RWPE1 (cell line): ENCODE results near the gene RHOG.
"Not testable (repeated sequence)": the region's sequence is repeated elsewhere in the genome, so short reads cannot be mapped to it uniquely, and the experiment has no call there.

Experiments used
- CTCF ChIA-PET: fragments of 350-600 bp; sonication (Branson Sonifier 250); formaldehyde crosslinking; extraction: SDS; loops from one replicate; lab custom pipeline; 2021; lab: Yijun Ruan, JAX
- POLR2A ChIA-PET: fragments of 400-600 bp; formaldehyde crosslinking; extraction: SDS; loops from one replicate; lab custom pipeline; 2020; ENCODE audit warnings: antibody characterized with exemption; ENCODE audit not compliant: low non-redundant PET; lab: Yijun Ruan, JAX
- DNase-seq: peaks from one replicate; pipeline ENCODE4 v3.0.0; 2012; ENCODE audit warnings: low spot score
- H3K27ac ChIP-seq: fragments of 450-650 bp; 2 replicates; pipeline ENCODE4 v1.5.1; 2017
- CTCF ChIP-seq: fragments of 450-650 bp; conservative IDR thresholded peaks from 2 replicates; pipeline ENCODE4 v1.5.1; 2017; ENCODE audit warnings: low read depth, mild to moderate bottlenecking

Gene RHOG

GRCh38 chr11:3799143-3799542 lies 41.6 kb downstream of the RHOG start:
- CTCF ChIA-PET = interaction anchor here (0.7 to 1.0 kb wide), 2 partner anchors 43 to 91 kb away, joined by 3 to 5 read pairs; no protein-coding TSS in a partner anchor
- POLR2A ChIA-PET = no interaction called here
- TF ChIP-seq CTCF = no peak
- DNase-seq = no peak
- peak overlapping the region; percentile 83 for H3K27ac ChIP-seq

- no peak for TF ChIP-seq CTCF
- peak; percentile 99 for DNase-seq
- ChIA-PET CTCF (interaction anchor here (1.5 kb wide), 1 partner anchor 44 kb away, joined by 3 read pairs; no protein-coding TSS in a partner anchor), POLR2A (no interaction called here)
- H3K27ac ChIP-seq = peak within 1 kb of the TSS; percentile 83
Measured at GRCh38 chr11:3797329-3798090, 43.2 kb downstream of the RHOG start, which contains the start of gene NUP98. Gene NUP98 (minus strand): TSS chr11:3797554. CDS start chr11:3782117, 15,437 bp downstream.

- no peak for TF ChIP-seq CTCF
- CTCF ChIA-PET = no interaction called here
- POLR2A ChIA-PET = no interaction called here
- DNase-seq = no peak
- H3K27ac ChIP-seq = peak overlapping the region; percentile 83
Measured at GRCh38 chr11:3796801-3797328, 43.9 kb downstream of the RHOG start.

GRCh38 chr11:3796346-3796745 lies 44.4 kb downstream of the RHOG start:
- H3K27ac ChIP-seq = no peak overlapping the region
- DNase-seq = no peak
- no peak for TF ChIP-seq CTCF
- ChIA-PET POLR2A (no interaction called here), CTCF (no interaction called here)

GRCh38 chr11:3796002-3796311 lies 44.8 kb downstream of the RHOG start:
- H3K27ac ChIP-seq = no peak overlapping the region
- TF ChIP-seq CTCF = no peak
- ChIA-PET POLR2A (no interaction called here), CTCF (interaction anchor here (1.4 kb wide), 1 partner anchor 12 kb away, joined by 4 read pairs; the partner anchor contains the start of gene PGAP2)
- no peak for DNase-seq

- no peak for DNase-seq
- POLR2A ChIA-PET = no interaction called here
- CTCF ChIA-PET = interaction anchor here (1.4 kb wide), 1 partner anchor 13 kb away, joined by 4 read pairs; the partner anchor contains the start of gene PGAP2
- no peak for TF ChIP-seq CTCF
- no peak overlapping the region for H3K27ac ChIP-seq
Measured at GRCh38 chr11:3795131-3796001, 45.4 kb downstream of the RHOG start.

- 0 out of 2 replicates have a peak overlapping the region, but pooled peaks have one; percentile 24 for H3K27ac ChIP-seq
- DNase-seq, POLR2A ChIA-PET, CTCF ChIA-PET: not testable (repeated sequence)
Measured at GRCh38 chr11:3794387-3794786, 46.4 kb downstream of the RHOG start.
